ENCODE results near the gene ITIH1. TPM values are rescaled to one million over a fixed set of nuclear protein-coding genes. Genes with fewer than 3 reads are reported as not detected.

ITIH1 gene
- total RNA-seq, 1 donor from 2014 or later, result not detected

DNA sequence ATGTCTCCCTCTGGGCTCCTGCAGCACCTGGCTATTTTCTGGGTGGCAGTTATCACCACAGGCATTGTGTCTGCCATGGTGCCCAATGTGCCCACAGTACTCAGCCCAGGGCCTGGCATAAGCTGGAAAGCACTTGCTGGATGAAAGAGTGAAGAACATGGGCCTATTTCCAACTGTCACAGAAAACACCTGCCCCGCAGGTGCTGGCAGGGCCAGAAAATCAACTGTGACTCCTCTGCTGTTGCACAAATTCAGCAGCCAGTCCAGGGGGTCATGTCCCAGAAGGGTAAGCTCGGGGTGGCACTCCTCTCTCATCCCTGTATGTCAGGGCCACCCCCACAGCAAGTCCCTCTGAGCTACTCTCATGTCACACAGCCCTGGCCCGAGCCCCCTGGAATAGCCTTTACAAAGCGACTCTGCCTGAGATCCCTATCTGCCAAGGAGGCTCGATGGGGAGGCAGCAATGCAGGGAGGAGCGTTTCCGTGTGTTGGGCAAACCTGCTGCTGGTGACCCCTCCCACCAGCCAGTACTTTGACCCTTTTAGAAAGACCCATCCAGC is 34.1 kb downstream of the ITIH1 start:
- H3K9me3 Mint-ChIP-seq, result no peaks in the 10 kb centered on the region
- peaks cover 7% of the 10 kb centered on the region for H3K27me3 Mint-ChIP-seq (ENCODE audit: insufficient read depth, low read depth)
- H3K4me1 Mint-ChIP-seq, result no peaks in the 10 kb centered on the region
- Histone ChIP-seq H3K4me2 (no peak overlapping the region), H4K20me1 (ENCODE audit: low read depth) (no peaks in the 10 kb centered on the region), H3K4me3 (no peak overlapping the region), H3K4me1 (no peaks in the 10 kb centered on the region), H3K9me3 (ENCODE audit: low read depth) (no peaks in the 10 kb centered on the region), H3F3A (ENCODE audit: low read depth) (no peaks in the 10 kb centered on the region), H3K36me3 (no peaks in the 10 kb centered on the region), H3K9ac (no peak overlapping the region), H3K27me3 (no peaks in the 10 kb centered on the region), H2AFZ (replicated peaks) (no peak overlapping the region), H3K27ac (no peak overlapping the region), H3K79me2 (ENCODE audit: low read depth) (no peaks in the 10 kb centered on the region)
- peak overlapping the region; percentile 24 for H3K4me3 Mint-ChIP-seq
- H3K36me3 Mint-ChIP-seq, result no peaks in the 10 kb centered on the region
- DNase-seq (ENCODE audit: low spot score), result no peak
- H3K27ac Mint-ChIP-seq, result no peak overlapping the region
- TF ChIP-seq EZH2phosphoT487 (IDR thresholded peaks at IDR 0.05), result no peak
- no peak for TF ChIP-seq EZH2 (IDR thresholded peaks at IDR 0.05)
- TF ChIP-seq, protein P1, sequence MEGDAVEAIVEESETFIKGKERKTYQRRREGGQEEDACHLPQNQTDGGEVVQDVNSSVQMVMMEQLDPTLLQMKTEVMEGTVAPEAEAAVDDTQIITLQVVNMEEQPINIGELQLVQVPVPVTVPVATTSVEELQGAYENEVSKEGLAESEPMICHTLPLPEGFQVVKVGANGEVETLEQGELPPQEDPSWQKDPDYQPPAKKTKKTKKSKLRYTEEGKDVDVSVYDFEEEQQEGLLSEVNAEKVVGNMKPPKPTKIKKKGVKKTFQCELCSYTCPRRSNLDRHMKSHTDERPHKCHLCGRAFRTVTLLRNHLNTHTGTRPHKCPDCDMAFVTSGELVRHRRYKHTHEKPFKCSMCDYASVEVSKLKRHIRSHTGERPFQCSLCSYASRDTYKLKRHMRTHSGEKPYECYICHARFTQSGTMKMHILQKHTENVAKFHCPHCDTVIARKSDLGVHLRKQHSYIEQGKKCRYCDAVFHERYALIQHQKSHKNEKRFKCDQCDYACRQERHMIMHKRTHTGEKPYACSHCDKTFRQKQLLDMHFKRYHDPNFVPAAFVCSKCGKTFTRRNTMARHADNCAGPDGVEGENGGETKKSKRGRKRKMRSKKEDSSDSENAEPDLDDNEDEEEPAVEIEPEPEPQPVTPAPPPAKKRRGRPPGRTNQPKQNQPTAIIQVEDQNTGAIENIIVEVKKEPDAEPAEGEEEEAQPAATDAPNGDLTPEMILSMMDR (IDR thresholded peaks at IDR 0.05), result no peak

DNA sequence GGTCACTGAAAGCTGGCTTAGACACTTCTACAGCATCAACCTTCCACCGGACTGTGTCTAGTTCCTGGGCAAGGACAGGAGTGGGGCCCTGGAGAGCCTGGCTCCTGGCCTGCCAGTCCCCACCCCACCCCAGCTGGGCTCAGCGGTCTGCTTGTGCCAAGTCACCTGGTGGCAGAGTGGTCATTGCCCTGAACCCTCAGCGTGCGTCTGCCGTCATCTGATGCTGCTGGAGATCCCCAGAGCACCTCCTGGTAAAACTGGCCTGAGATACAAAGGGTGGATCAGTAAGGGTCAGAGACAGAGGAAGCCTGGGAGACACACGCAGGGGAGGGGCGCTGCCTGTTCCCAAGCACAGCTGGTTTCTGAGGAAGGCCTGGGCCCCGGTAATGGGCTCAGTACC is 36.4 kb downstream of the ITIH1 start:
- H3K4me3 ChIP-seq, result no peak overlapping the region
- no peak for TF ChIP-seq EZH2phosphoT487 (IDR thresholded peaks at IDR 0.05)
- TF ChIP-seq EZH2 (IDR thresholded peaks at IDR 0.05), result no peak
- TF ChIP-seq, protein P1 (IDR thresholded peaks at IDR 0.05), result no peak

DNA sequence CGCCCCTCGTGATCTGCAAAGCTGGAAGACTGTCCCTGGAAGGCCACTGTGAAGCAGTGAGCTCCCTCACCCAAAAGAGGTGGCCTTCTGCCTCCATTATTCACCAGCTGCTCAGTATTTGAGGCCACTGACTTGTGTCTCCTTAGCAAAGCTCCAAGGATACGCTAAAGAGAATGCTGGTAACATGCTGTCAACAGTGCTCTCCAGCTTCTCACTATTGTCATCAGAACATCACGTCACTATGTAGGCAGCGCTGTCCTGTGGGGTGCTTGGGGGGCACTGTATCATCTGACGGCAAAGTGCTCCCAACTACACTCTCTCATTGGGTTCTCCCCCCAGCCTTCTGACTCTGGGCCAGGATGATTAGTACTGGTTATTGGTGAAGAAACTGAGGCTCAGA is 38.8 kb downstream of the ITIH1 start:
- no peak overlapping the region for H3K27ac Mint-ChIP-seq
- no peak overlapping the region for H3K4me2 ChIP-seq
- H3K79me2 ChIP-seq (ENCODE audit: low read depth), result no peaks in the 10 kb centered on the region
- no peaks in the 10 kb centered on the region for H3K9me3 Mint-ChIP-seq
- H3K36me3 ChIP-seq, result no peaks in the 10 kb centered on the region
- DNase-seq (ENCODE audit: low spot score), result no peak
- H3K4me3 Mint-ChIP-seq, result no peak overlapping the region
- H3K27ac ChIP-seq, result no peak overlapping the region
- H4K20me1 ChIP-seq (ENCODE audit: low read depth), result no peaks in the 10 kb centered on the region
- no peaks in the 10 kb centered on the region for H3K27me3 ChIP-seq
- no peak overlapping the region for H3K4me3 ChIP-seq
- no peak for TF ChIP-seq EZH2 (IDR thresholded peaks at IDR 0.05)
- TF ChIP-seq, protein P1 (IDR thresholded peaks at IDR 0.05), result no peak
- no peak for TF ChIP-seq EZH2phosphoT487 (IDR thresholded peaks at IDR 0.05)
- no peak overlapping the region for H2AFZ ChIP-seq (replicated peaks)
- peaks cover 17% of the 10 kb centered on the region for H3K4me1 Mint-ChIP-seq
- H3K36me3 Mint-ChIP-seq, result no peaks in the 10 kb centered on the region
- H3K4me1 ChIP-seq, result peaks cover 10% of the 10 kb centered on the region
- no peak overlapping the region for H3K9ac ChIP-seq
- H3F3A ChIP-seq (ENCODE audit: low read depth), result peaks cover 4% of the 10 kb centered on the region
- H3K9me3 ChIP-seq (ENCODE audit: low read depth), result no peaks in the 10 kb centered on the region
- peaks cover 4% of the 10 kb centered on the region for H3K27me3 Mint-ChIP-seq (ENCODE audit: insufficient read depth, low read depth)

More for the DNA sequence above, 36.4 kb downstream of the ITIH1 start:
- H3K27ac ChIP-seq, result no peak overlapping the region
- Mint-ChIP-seq H3K4me3 (no peak overlapping the region), H3K4me1 (peaks cover 4% of the 10 kb centered on the region), H3K36me3 (no peaks in the 10 kb centered on the region), H3K27ac (no peak overlapping the region), H3K9me3 (no peaks in the 10 kb centered on the region), H3K27me3 (ENCODE audit: insufficient read depth, low read depth) (peaks cover 7% of the 10 kb centered on the region)
- H3K4me2 ChIP-seq, result no peak overlapping the region
- H2AFZ ChIP-seq (replicated peaks), result no peak overlapping the region
- H3K27me3 ChIP-seq, result no peaks in the 10 kb centered on the region
- no peak overlapping the region for H3K9ac ChIP-seq
- H3K79me2 ChIP-seq (ENCODE audit: low read depth), result no peaks in the 10 kb centered on the region
- H3F3A ChIP-seq (ENCODE audit: low read depth), result no peaks in the 10 kb centered on the region
- H3K4me1 ChIP-seq, result no peaks in the 10 kb centered on the region
- H4K20me1 ChIP-seq (ENCODE audit: low read depth), result no peaks in the 10 kb centered on the region
- no peaks in the 10 kb centered on the region for H3K9me3 ChIP-seq (ENCODE audit: low read depth)
- H3K36me3 ChIP-seq, result no peaks in the 10 kb centered on the region
- DNase-seq (ENCODE audit: low spot score), result no peak

Measured in neural progenitor cell (in vitro differentiated cells).